GM18505 (cell line): Measurements from ENCODE around the gene ROPN1B.
"Not testable (repeated sequence)": the region's sequence is repeated elsewhere in the genome, so short reads cannot be mapped to it uniquely, and the experiment has no call there.

Experiments used
- ATAC-seq: cut with Tn5 transposase; IDR thresholded peaks from one replicate; pipeline ENCODE4 v1.9.1; 2021; ENCODE audit not compliant: unreplicated experiment
- POLR2A ChIP-seq: IDR thresholded peaks from 4 replicates; pipeline ENCODE4 v1.6.1; 2011; ENCODE audit warnings: borderline replicate concordance; ENCODE audit not compliant: insufficient read depth, insufficient read length; ENCODE audit errors: extremely low read depth

Gene ROPN1B

GRCh38 chr3:125990253-125990970, 21.4 kb downstream of the ROPN1B start:
- no peak for ATAC-seq
- TF ChIP-seq POLR2A = no peak

DNA sequence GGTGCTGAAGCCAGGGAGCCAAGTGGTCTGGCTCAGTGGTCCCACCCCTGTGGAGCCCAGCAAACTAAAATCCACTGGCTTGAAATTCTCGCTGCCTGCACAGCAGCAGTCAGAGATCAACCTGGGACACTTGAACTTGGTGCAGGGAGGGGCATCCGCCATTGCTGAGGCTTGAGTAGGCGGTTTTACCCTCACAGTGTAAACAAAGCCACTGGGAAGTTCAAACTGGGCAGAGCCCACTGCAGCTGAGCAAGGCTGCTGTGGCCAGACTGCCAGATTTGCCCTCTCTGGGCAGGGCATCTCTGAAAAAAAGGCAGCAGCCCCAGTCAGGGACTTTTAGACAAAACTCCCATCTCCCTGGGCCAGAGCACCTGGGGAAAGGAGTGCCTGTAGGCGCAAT, 27.8 kb downstream of the ROPN1B start:
- ATAC-seq = not testable (repeated sequence)

GRCh38 chr3:126002189-126002588, 33.2 kb downstream of the ROPN1B start:
- ATAC-seq = no peak

GRCh38 chr3:126003447-126004190, 34.6 kb downstream of the ROPN1B start:
- ATAC-seq = no peak

More at GRCh38 chr3:126002189-126002588, 33.2 kb downstream of the ROPN1B start:
- no peak for TF ChIP-seq POLR2A

DNA sequence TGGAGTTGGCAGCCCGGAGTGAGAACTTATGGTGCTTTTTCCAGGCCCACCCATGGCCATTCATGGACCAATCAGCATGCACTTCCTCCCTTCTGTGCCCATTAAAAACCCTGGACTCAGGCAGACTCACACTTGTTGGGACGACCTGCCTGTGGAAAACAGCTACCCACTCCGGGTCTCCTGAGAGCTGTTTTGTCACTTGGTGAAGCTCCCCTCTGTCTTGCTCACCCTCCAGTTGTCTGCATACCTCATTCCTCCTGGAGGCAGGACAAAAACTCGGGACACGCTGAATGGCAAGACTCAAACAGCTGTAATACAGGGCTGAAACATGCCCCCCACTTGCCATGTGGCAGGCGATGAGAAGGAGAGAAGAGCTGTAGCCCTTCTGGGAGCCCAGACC, 35.2 kb downstream of the ROPN1B start:
- no peak for TF ChIP-seq POLR2A

More at GRCh38 chr3:126003447-126004190, 34.6 kb downstream of the ROPN1B start:
- no peak for TF ChIP-seq POLR2A

GRCh38 chr3:126004692-126005091, 35.7 kb downstream of the ROPN1B start:
- no peak for TF ChIP-seq POLR2A
- ATAC-seq = no peak

More for the DNA sequence above, 35.2 kb downstream of the ROPN1B start:
- no peak for ATAC-seq

- no peak for TF ChIP-seq POLR2A
- no peak for ATAC-seq
These were observed 37.0 kb downstream of the ROPN1B start for GRCh38 chr3:126005951-126006350.

DNA sequence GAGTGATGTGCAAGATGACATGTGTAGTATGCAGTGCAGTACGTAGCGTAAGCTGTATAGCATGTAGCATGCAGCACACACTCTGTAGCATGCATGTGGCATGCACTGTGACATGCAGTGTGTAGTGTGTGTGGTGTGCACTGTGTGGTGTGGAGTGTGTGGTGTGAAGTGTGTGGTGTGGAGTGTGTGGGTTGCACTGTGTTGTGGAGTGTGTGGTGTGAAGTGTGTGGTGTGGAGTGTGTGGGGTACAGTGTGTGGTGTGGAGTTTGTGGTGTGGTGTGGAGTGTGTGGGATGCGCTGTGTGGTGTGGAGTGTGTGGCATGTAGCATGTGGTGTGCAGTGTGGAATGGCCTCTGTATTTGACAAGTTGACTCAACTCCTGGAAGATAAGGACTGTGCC, 39.2 kb downstream of the ROPN1B start:
- TF ChIP-seq POLR2A = no peak
- no peak for ATAC-seq

DNA sequence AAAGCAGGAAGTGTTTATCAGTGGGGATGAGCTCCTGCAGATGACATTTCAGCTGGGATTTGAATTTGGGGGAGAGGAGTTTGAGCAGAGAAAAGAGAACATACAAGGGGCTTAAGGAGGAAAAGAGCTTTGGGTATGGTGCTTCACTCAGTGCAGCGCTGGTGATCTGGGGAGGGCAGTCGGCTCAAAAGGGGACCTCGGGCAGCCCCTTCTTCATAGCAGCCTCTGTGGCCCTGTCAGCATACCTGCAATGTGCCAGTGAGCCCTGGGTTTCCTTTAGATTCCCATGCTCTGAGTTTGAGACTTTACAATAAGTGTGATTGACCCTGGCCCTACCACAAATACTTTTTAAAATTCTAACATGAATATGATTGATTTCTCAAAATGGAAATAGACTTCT, 40.2 kb downstream of the ROPN1B start:
- no peak for TF ChIP-seq POLR2A
- no peak for ATAC-seq

GRCh38 chr3:126013751-126014156, 44.8 kb downstream of the ROPN1B start:
- no peak for TF ChIP-seq POLR2A
- ATAC-seq = no peak

DNA sequence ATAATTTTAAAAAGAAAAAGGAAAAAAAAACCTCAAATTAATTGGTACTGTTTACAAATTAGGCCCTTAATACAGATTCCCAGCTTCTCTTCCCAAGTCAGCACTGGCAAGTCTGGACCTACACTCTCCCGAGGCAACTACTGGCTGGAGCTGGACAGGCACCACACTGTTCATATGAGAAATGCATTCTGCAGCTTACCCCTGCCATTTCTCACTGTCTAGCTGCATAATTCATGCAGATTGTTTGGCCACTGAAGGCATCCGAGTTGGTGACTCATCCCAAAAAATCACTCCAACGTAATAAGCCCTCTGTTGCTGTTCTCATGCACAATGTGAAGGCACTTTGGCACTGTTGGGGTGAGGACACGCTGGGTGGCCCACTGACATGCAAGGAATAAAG, 45.3 kb downstream of the ROPN1B start:
- ATAC-seq = no peak
- no peak for TF ChIP-seq POLR2A

DNA sequence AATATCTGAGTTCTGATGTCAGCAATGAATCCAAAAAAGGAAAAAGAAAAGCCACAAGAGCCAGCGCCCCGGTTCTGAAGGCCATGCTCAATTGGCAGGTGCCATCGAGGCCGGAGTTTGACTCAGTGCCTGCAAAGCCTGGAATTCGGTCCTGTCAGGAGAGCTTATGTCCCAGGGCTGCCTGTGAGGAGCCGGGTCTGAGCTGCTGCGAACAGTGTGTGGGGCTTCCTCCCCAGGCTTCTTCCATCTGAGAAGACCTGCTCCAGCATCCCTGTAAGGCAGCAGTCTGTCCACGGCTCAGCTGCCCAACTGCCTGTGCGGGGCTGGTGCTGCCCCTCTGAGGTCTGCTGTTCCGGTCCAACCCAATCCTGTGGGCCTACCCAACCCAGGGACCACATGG, 46.1 kb downstream of the ROPN1B start:
- no peak for ATAC-seq
- no peak for TF ChIP-seq POLR2A

DNA sequence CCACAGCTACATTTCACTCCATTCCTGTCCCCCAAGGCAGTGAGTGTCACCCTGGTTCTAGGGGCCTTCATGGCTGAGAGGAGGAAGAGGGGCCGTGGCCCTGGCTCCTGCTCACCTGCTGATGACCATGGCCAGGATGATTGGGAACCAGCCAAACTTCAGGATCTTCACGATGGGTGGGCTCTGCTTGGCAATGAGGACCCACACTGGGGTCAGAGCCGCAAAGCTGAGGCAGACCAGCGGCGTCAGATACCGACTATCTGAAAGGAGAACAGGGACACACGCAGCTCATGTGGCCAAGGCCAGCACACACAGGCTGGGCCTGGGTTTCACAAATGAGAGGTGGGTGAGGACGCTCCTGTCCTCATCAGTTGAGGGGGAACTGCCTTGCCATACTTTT, 47.6 kb downstream of the ROPN1B start:
- no peak for TF ChIP-seq POLR2A
- no peak for ATAC-seq

- TF ChIP-seq POLR2A = no peak
- ATAC-seq = no peak
These were observed 48.4 kb downstream of the ROPN1B start for GRCh38 chr3:126017362-126017761.
